Measurements from ENCODE around the gene ENKUR. TPM values are rescaled to one million over a fixed set of nuclear protein-coding genes. Genes with fewer than 3 reads are reported as not detected.

ENKUR gene
- total and polyA plus RNA-seq, 2 experiments from 2014 or later: 0.11 TPM; not detected in 1

DNA sequence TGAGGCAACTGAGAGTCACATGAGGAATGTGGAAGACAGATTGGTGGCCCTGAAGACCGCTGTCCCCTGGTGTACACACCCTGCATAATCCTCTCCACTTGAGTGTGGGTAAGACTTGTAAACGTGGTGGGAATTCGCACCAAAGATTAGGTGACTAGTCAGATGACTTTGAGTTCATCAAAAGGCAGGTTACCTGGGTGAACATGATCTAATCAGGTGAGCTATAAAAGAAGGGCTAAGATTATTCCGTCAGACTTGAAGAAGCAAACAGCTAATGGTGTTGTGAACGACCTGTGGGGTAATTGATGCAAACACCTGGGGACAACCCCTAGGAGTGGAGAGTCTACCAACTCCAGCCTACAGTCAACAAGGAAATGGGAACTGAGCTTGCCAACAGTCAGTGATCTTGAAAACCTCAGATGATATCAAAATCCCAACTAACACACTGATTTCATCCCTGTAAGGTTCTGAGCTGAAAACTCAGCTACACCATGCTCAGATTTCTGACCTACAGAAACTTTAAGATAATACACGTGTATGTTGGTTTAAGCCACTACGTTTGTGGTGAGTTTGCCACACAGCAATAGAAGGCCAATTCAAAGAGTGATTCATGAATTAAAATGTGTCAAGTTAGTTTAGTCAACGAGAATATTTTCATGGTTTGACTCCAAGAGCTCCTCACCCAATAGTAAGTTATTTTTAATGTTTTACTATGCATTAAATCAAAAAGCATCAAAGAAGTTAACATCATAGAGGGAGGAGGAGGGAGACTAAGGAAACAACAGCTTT is 80.3 kb downstream of the ENKUR start:
- 70 to 73% methylated on average over 8 of the region's 8 CpGs for WGBS, 2 experiments (ENCODE audit: low coverage in 1 of 2, low lambda C conversion rate in 2 of 2, missing lambda C conversion rate in 2 of 2)
- no peak for DNase-seq
- no peak overlapping the region for H3K9ac ChIP-seq
- no peaks in the 10 kb centered on the region for H3K9me2 ChIP-seq (ENCODE audit: insufficient read depth)
- TF ChIP-seq EZH2phosphoT487 (IDR thresholded peaks at IDR 0.05; ENCODE audit: insufficient read depth, low read depth) (no peak), EZH2 (IDR thresholded peaks at IDR 0.05; ENCODE audit: insufficient read depth, poor library complexity, severe bottlenecking) (no peak)
- H3K4me1 ChIP-seq (ENCODE audit: insufficient read depth): no peaks in the 10 kb centered on the region
- no peaks in the 10 kb centered on the region for H3F3A ChIP-seq (ENCODE audit: insufficient read depth)
- H3K4me3 ChIP-seq: no peak overlapping the region
- H3K4me2 ChIP-seq (ENCODE audit: unreplicated experiment): no peak overlapping the region
- in situ Hi-C loops (cut with MboI): no loop called here
- H3K36me3 ChIP-seq (ENCODE audit: low read depth): no peaks in the 10 kb centered on the region
- H2AFZ ChIP-seq: no peak overlapping the region
- H3K79me2 ChIP-seq (ENCODE audit: insufficient read depth): no peaks in the 10 kb centered on the region
- no peaks in the 10 kb centered on the region for H3K9me3 ChIP-seq (ENCODE audit: low read depth)
- H3K27me3 ChIP-seq (replicated peaks; ENCODE audit: insufficient read depth): no peaks in the 10 kb centered on the region
- H4K20me1 ChIP-seq (ENCODE audit: insufficient read depth): no peaks in the 10 kb centered on the region
- H3K27ac ChIP-seq: no peak overlapping the region

Small RNA genes lying within 50 kb of the gene (small RNA-seq; reads per million reads assigned to genes)
- gene AL512598.1 (ENCODE audit: low read depth, low replicate concordance): not detected

Other genes with a start within 250 kb of the ENKUR start
- 11.4 and 22.0 TPM in 2 replicates for gene PRTFDC1, start 63.6 kb downstream of the ENKUR start, total RNA-seq (2014; rRNA removed; shearing (Covaris generic))
- gene PRTFDC1, start 63.6 kb downstream of the ENKUR start, polyA plus RNA-seq (2016; fragmentation: Nextera tagmentation; extraction: Ambion mirVana): 13.9 and 16.0 TPM in 2 replicates
- gene THNSL1, start 454 bp upstream of the ENKUR start, total RNA-seq (2014; rRNA removed; shearing (Covaris generic)): 2.7 and 3.0 TPM in 2 replicates
- gene THNSL1, start 454 bp upstream of the ENKUR start, polyA plus RNA-seq (2016; fragmentation: Nextera tagmentation; extraction: Ambion mirVana): 4.4 and 5.2 TPM in 2 replicates
- gene GPR158, start 158.8 kb upstream of the ENKUR start, total RNA-seq (2014; rRNA removed; shearing (Covaris generic)): 0.13 TPM in 1 of 2 replicates, not detected in the other
- gene GPR158, start 158.8 kb upstream of the ENKUR start, polyA plus RNA-seq (2016; fragmentation: Nextera tagmentation; extraction: Ambion mirVana): 0.06 TPM in 1 of 2 replicates, not detected in the other